ENCODE measurements around the gene TPD52L2. TPM values are rescaled to one million over a fixed set of nuclear protein-coding genes. Genes with fewer than 3 reads are reported as not detected.

TPD52L2 gene
- total and polyA plus RNA-seq, 8 donors, result 42.0 to 75.6 (median 52.9) TPM

- intact Hi-C loops (cut with DNase I; ENCODE audit: low total_unique reads), result no loop called here
- 77 to 89% (median 85%) methylated on average over 7 of the region's 7 CpGs for WGBS, 5 donors
- peaks cover 37 to 71% (median 67%) of the 10 kb centered on the region in 4 donors for H3K36me3 ChIP-seq
Measured at GRCh38 chr20:63890201-63890576, 25.1 kb downstream of the TPD52L2 start.

GRCh38 chr20:63890616-63891015, 25.5 kb downstream of the TPD52L2 start:
- H3K27ac ChIP-seq, result no peak overlapping the region
- H3K36me3 ChIP-seq, result peaks cover 34 to 67% (median 63%) of the 10 kb centered on the region in 4 donors
- intact Hi-C loops (cut with DNase I; ENCODE audit: low total_unique reads), result no loop called here

More at GRCh38 chr20:63890201-63890576, 25.1 kb downstream of the TPD52L2 start:
- H3K4me3 ChIP-seq, result no peak overlapping the region
- DNase-seq, result no peak
- H3K27ac ChIP-seq, result no peak overlapping the region
- H3K27me3 ChIP-seq, result no peaks in the 10 kb centered on the region
- H3K9me3 ChIP-seq, result no peaks in the 10 kb centered on the region
- peaks cover 6 to 21% (median 11%) of the 10 kb centered on the region in 4 donors for H3K4me1 ChIP-seq
- TF ChIP-seq EP300 (IDR thresholded peaks at IDR 0.05) (no peak), POLR2AphosphoS5 (IDR thresholded peaks at IDR 0.05) (no peak)

DNA sequence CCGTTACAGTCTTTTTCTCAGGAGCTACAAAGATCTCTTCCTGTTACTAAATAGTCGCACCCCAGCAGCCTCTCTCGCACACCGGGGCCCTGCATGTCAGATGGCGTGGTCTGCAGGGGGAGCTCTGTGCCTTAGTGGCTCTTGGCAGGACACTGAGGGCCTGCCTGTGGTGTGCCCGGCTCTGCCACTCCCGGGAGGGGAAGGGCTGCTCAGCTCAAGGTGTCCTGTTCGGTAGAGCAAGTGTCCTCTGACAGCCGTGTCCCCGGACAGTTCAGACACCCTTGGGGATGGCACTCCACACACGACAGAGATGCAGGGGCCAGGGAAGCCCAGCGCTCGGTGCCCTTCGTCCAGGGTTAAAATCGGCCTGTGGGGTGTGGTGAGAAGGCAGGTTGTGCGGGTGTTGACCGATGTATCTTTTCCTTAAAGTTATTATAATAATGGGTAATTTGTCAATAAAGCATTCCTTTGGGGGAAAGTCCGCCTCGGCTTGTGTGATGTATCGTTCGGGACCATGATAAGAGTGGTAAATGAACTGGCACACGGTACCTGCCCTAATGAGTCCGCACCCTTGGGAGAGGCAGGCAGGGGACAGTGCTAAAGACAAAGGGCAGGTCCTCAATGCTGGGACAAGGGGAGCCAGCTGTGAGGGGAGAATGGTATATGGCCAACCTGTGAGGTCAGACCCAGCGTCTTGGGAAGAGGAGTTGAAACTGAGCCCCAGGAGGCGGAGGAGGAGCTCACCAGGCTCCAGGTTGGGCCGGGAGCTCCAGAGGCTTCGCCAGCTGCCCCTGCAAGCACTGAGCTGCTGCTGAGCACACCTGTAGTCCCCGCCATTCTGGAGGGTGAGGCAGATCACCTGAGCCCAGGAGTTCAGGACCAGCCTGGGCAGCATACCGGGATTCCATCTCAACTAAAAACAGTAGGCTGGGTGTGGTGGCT, 26.3 kb downstream of the TPD52L2 start:
- no peak for DNase-seq
- Histone ChIP-seq H3K27me3 (no peaks in the 10 kb centered on the region), H3K27ac (no peak overlapping the region), H3K9me3 (no peaks in the 10 kb centered on the region), H3K4me1 (peaks cover 11 to 29% (median 17%) of the 10 kb centered on the region in 4 donors), H3K4me3 (no peak overlapping the region), H3K36me3 (peaks cover 31 to 60% (median 56%) of the 10 kb centered on the region in 4 donors)
- intact Hi-C loops (cut with DNase I; ENCODE audit: low total_unique reads), result no loop called here
- no peak for TF ChIP-seq POLR2AphosphoS5 (IDR thresholded peaks at IDR 0.05)
- 78 to 87% (median 84%) methylated on average over 28 to 29 of the region's 29 CpGs for whole genome bisulfite sequencing, 5 donors

More at GRCh38 chr20:63890616-63891015, 25.5 kb downstream of the TPD52L2 start:
- no peaks in the 10 kb centered on the region for H3K27me3 ChIP-seq
- no peaks in the 10 kb centered on the region for H3K9me3 ChIP-seq
- 79 to 90% (median 81%) methylated on average over 7 of the region's 7 CpGs for WGBS, 5 donors
- no peak for DNase-seq
- TF ChIP-seq POLR2A (IDR thresholded peaks at IDR 0.05) (no peak), CTCF (IDR thresholded peaks at IDR 0.05) (no peak), POLR2AphosphoS5 (IDR thresholded peaks at IDR 0.05) (no peak), EP300 (IDR thresholded peaks at IDR 0.05) (no peak)
- H3K4me1 ChIP-seq, result peaks cover 6 to 21% (median 11%) of the 10 kb centered on the region in 4 donors
- H3K4me3 ChIP-seq, result no peak overlapping the region

DNA sequence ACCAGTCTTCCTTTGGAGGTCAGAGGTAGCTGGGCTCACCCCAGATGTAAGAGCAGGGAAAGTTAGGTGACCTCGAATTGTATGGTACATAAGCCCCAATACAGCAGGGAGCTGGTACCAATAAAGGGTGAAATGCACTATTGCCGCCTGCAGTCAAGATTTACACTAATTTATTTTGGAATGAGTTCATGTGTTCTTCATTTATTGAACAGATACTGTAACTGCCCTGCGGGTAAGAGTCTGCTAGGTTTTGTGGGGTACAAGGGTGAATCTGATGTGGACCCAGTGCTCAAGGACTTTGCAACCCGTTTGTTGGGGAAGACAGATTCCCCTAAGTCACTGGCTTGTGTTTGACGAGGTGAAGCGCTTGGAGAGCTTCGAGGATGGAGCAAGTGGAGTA, 27.3 kb downstream of the TPD52L2 start:
- H3K27me3 ChIP-seq, result no peaks in the 10 kb centered on the region
- no peak overlapping the region for H3K4me3 ChIP-seq
- TF ChIP-seq POLR2AphosphoS5 (IDR thresholded peaks at IDR 0.05) (no peak), EP300 (IDR thresholded peaks at IDR 0.05) (no peak), POLR2A (IDR thresholded peaks at IDR 0.05) (no peak), CTCF (IDR thresholded peaks at IDR 0.05) (no peak)
- H3K9me3 ChIP-seq, result no peaks in the 10 kb centered on the region
- H3K36me3 ChIP-seq, result peaks cover 23 to 49% (median 45%) of the 10 kb centered on the region in 4 donors
- WGBS, 5 donors, result 85 to 92% (median 88%) methylated on average over 7 of the region's 7 CpGs
- H3K27ac ChIP-seq, result no peak overlapping the region
- intact Hi-C loops (cut with DNase I; ENCODE audit: low total_unique reads), result no loop called here
- no peak for DNase-seq
- peaks cover 22 to 39% (median 28%) of the 10 kb centered on the region in 4 donors for H3K4me1 ChIP-seq

GRCh38 chr20:63893999-63894357, 28.9 kb downstream of the TPD52L2 start:
- no peak for TF ChIP-seq CTCF (IDR thresholded peaks at IDR 0.05)
- TF ChIP-seq POLR2A (IDR thresholded peaks at IDR 0.05), result no peak
- no peak for TF ChIP-seq POLR2AphosphoS5 (IDR thresholded peaks at IDR 0.05)
- TF ChIP-seq EP300 (IDR thresholded peaks at IDR 0.05), result no peak
- DNase-seq, result no peak
- Histone ChIP-seq H3K27me3 (no peaks in the 10 kb centered on the region), H3K9me3 (no peaks in the 10 kb centered on the region), H3K27ac (peak overlapping the region; percentile 68 to 95 (median 81)), H3K4me3 (peak overlapping the region; percentile 61 to 73 (median 69)), H3K36me3 (peaks cover 16 to 33% (median 31%) of the 10 kb centered on the region in 4 donors), H3K4me1 (peaks cover 35 to 55% (median 43%) of the 10 kb centered on the region in 4 donors)
- intact Hi-C loops (cut with DNase I; ENCODE audit: low total_unique reads), result no loop called here
- 20 to 32% (median 22%) methylated on average over 6 of the region's 6 CpGs for WGBS, 5 donors

Data from stomach (tissue), 9 donors.